NCI-H82 (cell line): Measurements from ENCODE around the gene ASB7.
"Not testable (repeated sequence)": the region's sequence is repeated elsewhere in the genome, so short reads cannot be mapped to it uniquely, and the experiment has no call there.

Experiments
- DNase-seq: peaks from one replicate; lab custom pipeline; 2025; lab: John Stamatoyannopoulos, UW

ASB7 gene

GRCh38 chr15:100602064-100602822 is at the start of gene ASB7, which contains the start of gene LINS1:
Gene ASB7 (plus strand): TSS chr15:100602589. CDS start chr15:100612217, 9,628 bp downstream.
Gene LINS1 (minus strand): TSS chr15:100602184. CDS start chr15:100580842, 21,342 bp downstream.
- DNase-seq: peak; percentile 100

GRCh38 chr15:100553468-100553867 is 48.9 kb upstream of the ASB7 start:
- no peak for DNase-seq

- DNase-seq: no peak
Measured at GRCh38 chr15:100558771-100559254, 43.6 kb upstream of the ASB7 start.

GRCh38 chr15:100559330-100559729 is 43.1 kb upstream of the ASB7 start:
- DNase-seq: no peak

- no peak for DNase-seq
Measured at GRCh38 chr15:100560323-100560722, 42.1 kb upstream of the ASB7 start.

- DNase-seq: no peak
Measured at GRCh38 chr15:100565591-100565990, 36.8 kb upstream of the ASB7 start.

GRCh38 chr15:100566850-100567628 is 35.4 kb upstream of the ASB7 start:
- DNase-seq: no peak

GRCh38 chr15:100569391-100569790 is 33.0 kb upstream of the ASB7 start:
- no peak for DNase-seq

- no peak for DNase-seq
Measured at GRCh38 chr15:100570275-100570674, 32.1 kb upstream of the ASB7 start.

GRCh38 chr15:100570735-100571313 is 31.6 kb upstream of the ASB7 start:
- no peak for DNase-seq

- DNase-seq: no peak
Measured at GRCh38 chr15:100571592-100572167, 30.7 kb upstream of the ASB7 start.

- peak; percentile 9 for DNase-seq
Measured at GRCh38 chr15:100572362-100572983, 29.9 kb upstream of the ASB7 start.

- no peak for DNase-seq
Measured at GRCh38 chr15:100573526-100573925, 28.9 kb upstream of the ASB7 start.

- DNase-seq: no peak
Measured at GRCh38 chr15:100580414-100580813, 22.0 kb upstream of the ASB7 start.

GRCh38 chr15:100588638-100589242 is 13.6 kb upstream of the ASB7 start:
- peak; percentile 8 for DNase-seq

- not testable (repeated sequence) for DNase-seq
Measured at GRCh38 chr15:100591163-100591562, 11.2 kb upstream of the ASB7 start.

GRCh38 chr15:100591835-100592234 is 10.6 kb upstream of the ASB7 start:
- no peak for DNase-seq

- no peak for DNase-seq
Measured at GRCh38 chr15:100592898-100593297, 9.5 kb upstream of the ASB7 start.

GRCh38 chr15:100593431-100593830 is 9.0 kb upstream of the ASB7 start:
- DNase-seq: no peak

- DNase-seq: no peak
Measured at GRCh38 chr15:100595964-100596363, 6.4 kb upstream of the ASB7 start.

GRCh38 chr15:100596792-100597191 is 5.6 kb upstream of the ASB7 start:
- no peak for DNase-seq
